Placental epithelial cell (primary cell): Measurements from ENCODE around the gene BCAS1. TPM values are rescaled to one million over a fixed set of nuclear protein-coding genes. Genes with fewer than 3 reads are reported as not detected.

ENCODE experiments used
- small RNA-seq: library from RNA; depleted of rRNA; stranded (forward); fragments of <200 nt; gene quantifications from one replicate; pipeline ENCODE3, GENCODE V24; 2012
- total RNA-seq: library from RNA; depleted of rRNA; stranded (reverse); fragments of >200 nt; gene quantifications from 2 replicates; pipeline ENCODE4 v1.2.3, GENCODE V29; 2012

The BCAS1 gene
- 0.11 and 0.39 TPM in 2 replicates for total RNA-seq

GRCh38 chr20:54070187-54070987 is at the start of gene BCAS1:
Gene BCAS1, minus strand, starts transcription at chr20:54070594. Its CDS starts 11,876 bp downstream, at chr20:54058718.

Small RNAs within 50 kb of the gene (small RNA-seq; reads per million reads assigned to genes)
- not detected for gene MIR4756

Other genes starting within 250 kb of the BCAS1 start
- 0.79 TPM in 1 of 2 replicates, not detected in the other for gene CYP24A1, start 103.4 kb upstream of the BCAS1 start, total RNA-seq
- 86.5 and 99.7 TPM in 2 replicates for gene PFDN4, start 137.5 kb upstream of the BCAS1 start, total RNA-seq